HG03103 (cell line): ENCODE measurements around the gene COG8.
"Not testable (repeated sequence)": the region's sequence is repeated elsewhere in the genome, so short reads cannot be mapped to it uniquely, and the experiment has no call there.

ENCODE experiments used
- ATAC-seq: cut with Tn5 transposase; IDR thresholded peaks from one replicate; pipeline ENCODE4 v1.9.1; 2021; ENCODE audit warnings: low read depth; ENCODE audit not compliant: unreplicated experiment

The COG8 gene

GRCh38 chr16:69294051-69294450 is 45.3 kb downstream of the COG8 start:
- ATAC-seq, result no peak

- no peak for ATAC-seq
Observed at GRCh38 chr16:69293401-69293800, 46.0 kb downstream of the COG8 start.

- not testable (repeated sequence) for ATAC-seq
Observed at GRCh38 chr16:69291657-69292056, 47.7 kb downstream of the COG8 start.

DNA sequence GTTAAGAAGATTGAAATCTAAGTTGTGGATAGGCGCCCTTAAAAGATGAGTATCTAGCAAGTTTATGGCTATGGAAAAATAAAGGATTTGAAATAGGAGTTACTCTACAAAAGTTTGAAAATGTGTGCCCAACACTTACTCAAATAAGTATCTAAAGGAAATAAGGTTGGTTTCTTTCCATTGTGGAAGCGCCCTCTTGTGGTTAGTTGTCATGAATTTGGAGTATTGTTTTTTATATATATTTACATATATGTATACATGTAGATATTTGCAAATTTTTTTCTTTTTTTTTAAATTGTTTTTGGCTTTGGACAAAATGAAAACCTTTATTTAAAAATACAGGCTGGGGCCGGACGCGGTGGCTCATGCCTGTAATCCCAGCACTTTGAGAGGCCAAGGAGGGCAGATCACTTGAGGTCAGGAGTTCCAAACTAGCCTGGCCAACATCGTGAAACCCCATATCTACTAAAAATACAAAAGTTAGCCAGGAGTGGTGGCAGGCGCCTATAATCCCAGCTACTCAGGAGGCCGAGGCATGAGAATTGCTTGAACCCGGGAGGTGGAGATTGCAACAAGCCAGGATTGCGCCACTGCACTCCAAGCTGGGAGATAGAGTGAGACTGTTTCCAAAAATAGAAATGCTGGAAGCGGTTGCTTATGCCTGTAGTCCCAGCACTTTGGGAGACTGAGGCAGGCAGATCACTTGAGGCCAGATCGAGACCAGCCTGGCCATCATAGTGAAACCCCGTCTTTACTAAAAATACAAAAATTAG is 52.2 kb downstream of the COG8 start:
- no peak for ATAC-seq

GRCh38 chr16:69285240-69285639 is 54.1 kb downstream of the COG8 start:
- ATAC-seq, result no peak

DNA sequence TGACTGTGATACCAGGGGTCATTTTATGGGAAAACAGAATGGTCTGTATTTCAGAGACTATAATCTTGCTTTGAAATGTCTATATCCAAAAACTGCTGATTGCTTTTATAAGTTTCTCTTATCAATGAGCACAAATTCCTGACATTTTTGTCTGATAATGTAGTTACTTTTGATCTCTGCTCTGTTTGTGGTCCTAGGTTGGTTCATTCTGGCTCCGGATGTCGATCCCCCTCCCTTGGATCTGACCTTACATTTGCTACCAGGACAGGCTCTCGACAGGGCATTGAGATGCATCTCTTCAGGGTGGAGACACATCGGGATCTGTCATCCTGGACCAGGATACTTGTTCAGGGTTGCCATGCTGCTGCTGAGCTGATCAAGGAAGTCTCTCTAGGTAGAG is 55.5 kb downstream of the COG8 start:
- ATAC-seq, result no peak

DNA sequence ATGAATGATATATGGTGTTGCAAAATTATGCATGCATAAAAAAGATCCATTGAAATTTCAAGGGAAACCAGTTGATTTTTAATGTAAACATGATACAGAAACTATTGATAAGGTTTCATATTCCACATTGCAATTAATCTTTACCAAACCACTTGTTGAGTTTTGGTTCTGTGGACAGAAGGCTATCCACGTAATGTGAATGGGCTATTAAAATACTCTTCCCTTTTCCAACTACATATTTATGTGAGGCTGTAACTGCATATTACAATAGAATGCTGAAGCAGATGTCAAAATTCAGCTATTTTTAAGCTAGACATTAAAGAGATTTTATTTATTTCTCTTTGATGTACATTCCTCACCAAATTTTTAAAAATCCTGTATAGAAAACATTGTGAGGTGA is 62.0 kb downstream of the COG8 start:
- ATAC-seq, result no peak
